Kidney capillary endothelial cell (primary cell): ENCODE data around the gene FAM124A.

Experiments used
- DNase-seq: peaks from one replicate; pipeline ENCODE4 v3.0.0-alpha.2; 2018; ENCODE audit warnings: low spot score

The FAM124A gene, protein sequence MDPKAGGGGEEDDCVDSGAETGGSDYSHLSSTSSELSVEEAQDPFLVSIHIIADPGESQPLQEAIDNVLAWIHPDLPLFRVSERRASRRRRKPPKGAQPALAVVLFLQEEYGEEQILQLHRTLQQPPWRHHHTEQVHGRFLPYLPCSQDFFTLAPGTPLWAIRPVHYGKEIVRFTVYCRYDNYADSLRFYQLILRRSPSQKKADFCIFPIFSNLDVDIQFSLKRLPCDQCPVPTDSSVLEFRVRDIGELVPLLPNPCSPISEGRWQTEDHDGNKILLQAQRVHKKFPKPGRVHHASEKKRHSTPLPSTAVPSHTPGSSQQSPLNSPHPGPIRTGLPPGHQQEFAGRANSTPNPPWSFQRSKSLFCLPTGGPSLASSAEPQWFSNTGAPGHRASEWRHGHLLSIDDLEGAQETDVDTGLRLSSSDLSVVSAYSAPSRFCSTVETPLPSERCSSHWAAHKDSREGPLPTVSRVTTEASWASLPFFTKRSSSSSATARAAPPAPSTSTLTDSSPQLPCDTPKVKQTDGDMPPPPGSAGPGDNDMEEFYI

DNA sequence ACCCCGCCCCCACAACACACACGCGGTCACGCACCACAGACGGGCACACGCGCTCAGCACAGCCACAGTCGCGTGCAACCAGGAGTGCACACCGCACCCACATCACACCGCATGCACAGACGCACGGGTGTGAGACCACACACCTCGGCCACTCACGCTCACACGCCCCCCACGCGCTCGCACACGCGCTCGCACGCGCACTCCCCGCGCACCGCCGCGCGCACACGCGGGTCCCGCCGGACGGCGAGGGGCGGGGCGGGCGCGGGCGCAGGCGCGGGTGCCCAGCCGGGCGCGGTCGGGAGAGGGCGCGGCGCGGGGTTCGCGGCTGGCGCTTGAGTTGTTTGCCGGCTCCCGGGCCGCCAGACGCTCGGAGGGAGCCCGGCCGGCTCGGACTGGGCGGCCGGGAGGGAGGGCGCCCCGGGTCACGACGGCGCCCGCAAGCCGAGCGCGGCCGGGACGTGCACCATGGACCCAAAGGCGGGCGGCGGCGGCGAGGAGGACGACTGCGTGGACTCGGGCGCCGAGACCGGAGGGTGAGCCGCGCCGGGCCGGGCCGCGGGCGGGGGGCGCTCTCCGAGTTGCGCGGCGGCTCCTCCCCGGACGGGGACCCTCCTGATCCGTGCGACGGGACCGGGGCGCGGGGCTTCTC is at the start of gene FAM124A:
Gene FAM124A (plus strand): TSS at position 362 of the 649 bp plus-strand sequence. CDS start 104 bp downstream, at position 466.
- peak; percentile 50 for DNase-seq

DNA sequence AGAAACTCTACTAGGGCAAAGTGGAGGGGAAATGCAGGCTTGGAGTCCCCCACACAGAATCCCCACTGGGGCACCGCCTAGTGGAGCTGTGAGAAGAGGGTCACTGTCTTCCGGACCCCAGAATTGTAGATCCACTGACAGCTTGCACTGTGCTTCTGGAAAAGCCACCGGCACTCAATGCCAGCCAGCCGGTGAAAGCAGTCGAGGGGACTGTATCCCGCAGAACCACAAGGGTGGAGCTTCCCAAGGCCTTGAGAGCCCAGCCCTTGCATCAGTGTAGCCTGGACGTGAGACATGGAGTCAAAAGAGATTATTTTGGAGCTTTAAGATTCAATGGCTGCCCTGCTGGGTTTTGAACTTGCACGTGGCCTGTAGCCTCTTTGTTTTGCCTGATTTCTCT is 47.2 kb upstream of the FAM124A start:
- DNase-seq = no peak

GRCh38 chr13:51175639-51176038 is 46.6 kb upstream of the FAM124A start:
- DNase-seq = no peak

DNA sequence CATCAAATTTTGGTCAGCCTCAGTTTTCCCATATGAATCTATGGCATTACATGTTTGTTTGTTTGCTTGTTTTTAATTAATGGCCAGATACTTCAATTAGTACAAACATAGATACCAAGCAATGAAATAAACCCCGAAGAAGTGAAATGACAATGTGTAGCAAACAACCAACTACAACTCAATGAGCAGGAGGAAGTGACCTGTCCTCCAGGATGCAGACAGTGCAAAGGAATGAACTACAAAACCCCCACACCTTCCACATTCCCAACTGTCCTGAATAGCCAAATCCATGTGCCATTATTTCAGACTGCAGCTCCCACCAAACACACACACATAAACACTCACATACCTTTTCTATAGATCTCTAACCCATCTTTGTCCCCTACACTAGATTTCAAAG is 45.0 kb upstream of the FAM124A start:
- DNase-seq = no peak

DNA sequence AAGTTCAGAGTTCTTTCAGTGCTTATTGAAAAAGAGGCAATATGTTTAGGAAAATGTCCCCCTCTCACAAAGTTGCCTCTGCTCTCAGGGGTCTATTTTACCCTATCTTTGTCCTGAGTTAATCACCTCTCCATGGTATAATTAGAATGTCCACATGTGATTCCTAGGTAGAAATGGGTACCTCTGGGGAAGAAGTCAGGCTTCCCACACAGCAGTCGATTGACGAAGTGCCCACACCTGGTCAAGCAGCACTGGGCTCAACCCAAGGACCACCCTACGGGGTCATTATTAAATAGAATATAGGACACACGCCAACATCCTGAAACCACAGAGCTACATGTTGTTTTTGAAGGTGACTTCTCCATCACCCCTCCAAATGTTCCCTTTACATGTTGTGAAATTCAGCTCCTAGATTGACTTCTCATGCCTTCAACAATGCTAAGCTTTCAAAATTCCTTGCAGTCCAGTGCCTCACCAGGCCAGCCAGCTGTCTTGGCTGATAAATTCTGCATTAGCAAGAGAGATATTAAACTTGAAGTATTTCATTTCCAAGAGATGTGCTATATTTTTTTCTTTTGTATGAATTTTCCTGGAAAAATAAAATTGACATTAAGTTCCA is 43.6 kb upstream of the FAM124A start:
- DNase-seq = no peak

DNA sequence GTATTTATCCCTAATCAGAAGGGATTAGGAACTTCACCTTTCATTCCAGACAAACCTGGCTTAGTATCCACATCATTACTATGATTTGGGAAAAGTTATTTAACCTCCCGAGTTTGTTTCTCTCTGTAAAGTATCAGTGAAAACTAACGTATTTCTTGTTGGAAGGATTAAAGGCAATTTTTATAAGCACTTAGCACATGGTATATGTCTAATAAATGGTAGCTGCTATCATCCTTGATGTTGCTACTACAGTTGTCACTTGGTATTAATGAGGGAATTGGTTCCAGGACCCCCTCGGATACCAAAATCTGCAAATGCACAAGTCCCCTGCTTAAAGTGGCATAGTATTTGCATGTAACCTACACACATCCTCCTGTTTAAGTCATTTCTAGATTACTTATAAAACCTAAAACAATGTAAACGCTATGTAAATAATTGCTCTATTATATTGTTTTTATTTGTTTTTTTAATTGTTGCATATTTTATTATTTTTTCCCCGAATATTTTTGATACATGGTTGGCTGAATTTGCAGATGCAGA is 42.7 kb upstream of the FAM124A start:
- no peak for DNase-seq

GRCh38 chr13:51180853-51181511 is 41.2 kb upstream of the FAM124A start:
- no peak for DNase-seq

GRCh38 chr13:51181786-51182383 is 40.3 kb upstream of the FAM124A start:
- DNase-seq = no peak

DNA sequence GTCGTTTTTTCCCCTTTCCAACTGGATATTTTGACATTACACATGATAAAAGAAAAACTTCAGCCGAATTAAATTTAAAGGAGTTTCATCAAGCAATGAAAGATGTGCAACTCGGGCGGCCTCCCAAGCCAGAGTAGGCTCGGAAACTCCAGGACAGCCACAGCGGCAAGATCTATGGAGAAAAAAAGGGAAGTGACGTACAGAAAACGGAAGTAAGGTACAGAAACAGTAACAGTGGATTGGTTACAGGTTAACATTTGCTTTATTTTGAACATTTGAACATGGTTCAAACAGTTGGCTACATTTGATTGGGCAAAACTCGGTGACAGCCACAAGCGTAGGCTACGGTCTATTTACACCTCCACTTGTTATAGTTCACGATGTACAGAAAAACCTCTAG is 30.5 kb upstream of the FAM124A start:
- DNase-seq = no peak

DNA sequence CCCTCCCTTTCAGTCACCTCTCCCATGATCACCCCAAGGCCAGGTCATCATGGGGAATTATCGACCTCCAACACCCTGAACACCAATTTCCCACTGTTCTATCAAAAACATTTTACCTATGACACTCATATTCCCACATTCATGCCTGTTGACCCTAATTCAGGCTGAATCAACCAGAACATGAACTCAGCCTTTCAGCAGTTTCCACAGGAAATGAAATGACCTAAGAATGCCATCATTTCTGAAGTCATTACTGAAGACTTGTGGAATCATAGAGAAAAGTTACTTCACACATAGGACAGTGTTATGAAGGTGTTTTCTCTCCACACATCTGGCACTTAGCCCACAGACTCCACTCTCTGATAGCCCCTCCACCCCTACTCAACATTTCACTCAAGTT is 29.9 kb upstream of the FAM124A start:
- DNase-seq = peak; percentile 56

GRCh38 chr13:51193387-51193786 is 28.8 kb upstream of the FAM124A start:
- DNase-seq = no peak

- no peak for DNase-seq
Observed at GRCh38 chr13:51194942-51195341, 27.3 kb upstream of the FAM124A start.

DNA sequence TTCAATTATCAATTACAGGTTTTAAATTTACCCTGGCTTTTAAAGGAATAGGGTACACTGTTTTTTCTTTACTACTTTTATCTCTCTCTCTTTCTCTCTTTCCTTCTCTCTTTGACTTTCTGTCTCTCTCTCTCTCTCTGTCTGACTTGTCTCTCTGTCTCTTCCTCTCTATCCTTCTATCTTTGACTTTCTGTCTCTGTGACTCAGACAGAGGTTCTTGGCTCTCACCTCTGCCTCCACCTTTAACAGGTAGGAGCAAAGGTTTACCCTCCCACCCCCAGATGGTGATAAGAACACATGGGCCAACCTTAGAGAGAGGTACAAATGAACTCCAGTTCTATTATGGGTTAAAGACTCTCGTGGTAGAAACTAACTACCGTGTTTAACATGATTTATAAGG is 20.3 kb upstream of the FAM124A start:
- no peak for DNase-seq

DNA sequence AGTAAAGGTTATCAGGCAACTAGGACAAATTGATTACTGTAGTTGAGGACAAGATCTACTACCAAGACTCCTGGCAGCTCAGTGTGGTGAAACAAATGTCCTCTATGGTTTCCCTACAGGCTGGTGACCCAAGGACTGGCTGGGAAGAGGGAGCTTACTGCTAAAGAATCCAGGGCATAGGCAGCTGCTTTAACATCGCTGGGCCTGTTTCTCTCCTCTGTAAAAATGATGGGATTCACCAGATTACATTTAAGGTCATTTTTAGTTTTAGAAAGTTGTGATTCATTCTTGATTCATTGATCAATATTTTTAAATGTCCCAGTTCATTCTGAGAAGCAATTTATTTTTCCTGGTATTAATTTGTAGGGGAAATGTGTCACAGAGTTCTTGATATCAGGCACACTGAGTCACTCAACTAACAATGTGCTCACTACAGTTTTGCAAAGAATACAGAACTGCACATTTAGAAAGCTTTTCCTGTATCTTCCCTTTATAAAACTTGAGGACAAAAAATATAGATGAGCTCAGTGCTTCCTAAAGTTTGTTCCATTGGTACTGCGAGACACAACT is 19.6 kb upstream of the FAM124A start:
- DNase-seq = peak; percentile 82

GRCh38 chr13:51206584-51206983 is 15.6 kb upstream of the FAM124A start:
- no peak for DNase-seq

DNA sequence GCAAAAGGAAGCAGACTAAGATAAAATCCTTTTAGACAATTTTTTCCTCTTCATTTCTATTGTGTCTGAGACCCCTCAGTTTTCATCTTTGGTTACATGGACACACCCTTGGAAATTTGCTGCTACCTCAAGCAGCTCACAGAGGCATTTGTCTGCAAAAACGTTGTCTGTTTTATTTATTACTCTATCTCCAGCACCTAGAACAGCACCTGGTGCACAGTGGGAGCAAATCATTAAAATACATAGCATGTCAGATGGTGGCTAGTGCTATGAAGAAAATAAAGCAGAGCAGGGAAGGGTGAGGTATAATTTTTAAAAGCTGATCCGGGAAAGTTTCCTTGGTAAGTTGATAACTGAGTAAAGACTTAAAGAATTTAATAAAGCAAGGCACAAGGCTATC is 14.3 kb upstream of the FAM124A start:
- DNase-seq = no peak

GRCh38 chr13:51208716-51209115 is 13.5 kb upstream of the FAM124A start:
- DNase-seq = no peak

GRCh38 chr13:51211910-51212309 is 10.3 kb upstream of the FAM124A start:
- no peak for DNase-seq

GRCh38 chr13:51212758-51213157 is 9.4 kb upstream of the FAM124A start:
- DNase-seq = no peak

DNA sequence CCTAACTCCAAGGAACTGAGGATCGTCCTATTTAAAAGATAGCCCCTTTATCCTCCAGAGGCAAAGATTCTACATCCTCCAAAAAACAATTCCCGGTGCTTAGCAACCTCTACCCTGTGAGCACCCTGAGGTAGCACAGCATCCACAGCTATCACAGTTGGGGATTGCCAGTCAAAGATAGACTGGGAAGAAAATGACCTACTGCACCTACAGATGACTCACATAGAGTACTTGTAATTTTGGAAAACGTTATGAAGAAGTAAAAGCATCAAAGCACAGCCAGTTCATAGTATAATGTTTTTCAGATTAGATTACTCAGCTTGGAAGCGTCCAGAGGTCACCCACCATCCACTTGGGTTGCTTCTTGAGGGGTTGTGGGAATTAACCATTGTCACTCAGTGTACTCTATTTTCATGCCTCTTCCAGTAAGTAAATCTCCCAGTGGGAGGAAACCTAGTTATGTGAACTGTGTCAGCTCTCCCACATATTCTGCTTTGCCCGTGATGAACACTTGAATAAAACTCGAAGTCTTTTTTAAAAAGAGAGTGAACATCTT is 8.9 kb upstream of the FAM124A start:
- DNase-seq = no peak

DNA sequence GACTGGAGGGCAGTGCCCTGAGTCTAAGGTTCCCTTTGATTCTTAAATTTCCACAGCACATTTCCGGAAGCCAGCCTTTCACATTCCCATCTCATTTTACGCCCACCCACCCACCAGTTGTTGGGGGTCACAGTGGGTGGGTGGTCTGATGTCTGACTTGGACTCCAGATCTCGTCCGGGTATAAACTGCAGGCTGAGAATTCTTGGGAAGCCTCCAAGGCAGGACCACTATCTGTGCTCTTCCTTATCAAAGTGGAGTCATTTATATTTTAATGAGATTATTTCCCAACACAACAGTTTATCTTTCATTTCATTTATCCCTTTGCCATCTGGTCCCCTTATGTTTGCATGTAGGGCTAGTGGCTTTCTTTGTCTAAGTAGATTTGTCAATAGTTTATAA is 3.6 kb upstream of the FAM124A start:
- DNase-seq = no peak
